Measurements from ENCODE around the gene MICAL3.

GRCh38 chr22:17782621-17783020 lies 241.7 kb downstream of the MICAL3 start:
- TF ChIP-seq ZNF70 (CRISPR knock-in tag; IDR thresholded peaks at IDR 0.05) (no peak), ZC3H10 (CRISPR knock-in tag; IDR thresholded peaks at IDR 0.05) (no peak), PPARA (CRISPR knock-in tag; IDR thresholded peaks at IDR 0.05; ENCODE audit: borderline replicate concordance) (no peak), ZFP3 (CRISPR knock-in tag; IDR thresholded peaks at IDR 0.05) (no peak), ZNF565 (CRISPR knock-in tag; conservative IDR thresholded peaks at IDR 0.05; ENCODE audit: low read depth) (no peak), PATZ1 (CRISPR knock-in tag; IDR thresholded peaks at IDR 0.05; ENCODE audit: borderline replicate concordance) (no peak), ARNTL (CRISPR knock-in tag; IDR thresholded peaks at IDR 0.05; ENCODE audit: borderline replicate concordance, low read depth) (no peak)
